Coronary artery (tissue), 2 donors: ENCODE data around the gene ZNF440.
"Not testable (repeated sequence)": the region's sequence is repeated elsewhere in the genome, so short reads cannot be mapped to it uniquely, and the experiment has no call there.

Source experiments
- DNase-seq: peaks from one replicate; pipeline ENCODE4 v3.0.0-alpha.2; 2017; ENCODE audit warnings: low spot score
- H3K27ac ChIP-seq, 2 donors: fragments of 200-600 bp; sonication (generic); one replicate each; pipeline ENCODE4 v1.5.1; 2016 to 2019
- H3K4me3 ChIP-seq: fragments of 200-600 bp; sonication (generic); 2 replicates; pipeline ENCODE4 v1.5.1; 2016; ENCODE audit warnings: mild to moderate bottlenecking, moderate library complexity
- TF ChIP-seq, protein P1 (sequence below): fragments of 200-600 bp; sonication (generic); IDR thresholded peaks from one replicate; pipeline ENCODE4 v1.5.1; 2019; ENCODE audit warnings: antibody characterized with exemption

The ZNF440 gene

GRCh38 chr19:11832253-11832912, 18.3 kb downstream of the ZNF440 start:
- no peak overlapping the region for H3K27ac ChIP-seq
- TF ChIP-seq, protein P1, sequence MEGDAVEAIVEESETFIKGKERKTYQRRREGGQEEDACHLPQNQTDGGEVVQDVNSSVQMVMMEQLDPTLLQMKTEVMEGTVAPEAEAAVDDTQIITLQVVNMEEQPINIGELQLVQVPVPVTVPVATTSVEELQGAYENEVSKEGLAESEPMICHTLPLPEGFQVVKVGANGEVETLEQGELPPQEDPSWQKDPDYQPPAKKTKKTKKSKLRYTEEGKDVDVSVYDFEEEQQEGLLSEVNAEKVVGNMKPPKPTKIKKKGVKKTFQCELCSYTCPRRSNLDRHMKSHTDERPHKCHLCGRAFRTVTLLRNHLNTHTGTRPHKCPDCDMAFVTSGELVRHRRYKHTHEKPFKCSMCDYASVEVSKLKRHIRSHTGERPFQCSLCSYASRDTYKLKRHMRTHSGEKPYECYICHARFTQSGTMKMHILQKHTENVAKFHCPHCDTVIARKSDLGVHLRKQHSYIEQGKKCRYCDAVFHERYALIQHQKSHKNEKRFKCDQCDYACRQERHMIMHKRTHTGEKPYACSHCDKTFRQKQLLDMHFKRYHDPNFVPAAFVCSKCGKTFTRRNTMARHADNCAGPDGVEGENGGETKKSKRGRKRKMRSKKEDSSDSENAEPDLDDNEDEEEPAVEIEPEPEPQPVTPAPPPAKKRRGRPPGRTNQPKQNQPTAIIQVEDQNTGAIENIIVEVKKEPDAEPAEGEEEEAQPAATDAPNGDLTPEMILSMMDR = no peak
- no peak for DNase-seq
- H3K4me3 ChIP-seq = peak overlapping the region; percentile 22

DNA sequence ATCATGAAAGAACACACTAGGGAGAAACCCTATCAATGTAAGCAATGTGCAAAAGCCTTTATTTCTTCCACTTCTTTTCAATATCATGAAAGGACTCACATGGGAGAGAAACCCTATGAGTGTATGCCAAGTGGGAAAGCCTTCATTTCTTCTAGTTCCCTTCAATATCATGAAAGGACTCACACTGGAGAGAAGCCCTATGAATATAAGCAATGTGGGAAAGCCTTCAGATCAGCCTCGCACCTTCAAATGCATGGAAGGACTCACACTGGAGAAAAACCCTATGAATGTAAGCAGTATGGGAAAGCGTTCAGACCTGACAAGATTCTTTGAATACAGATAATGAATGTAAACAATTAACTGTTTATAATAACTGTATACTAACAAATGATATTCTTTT, 19.5 kb downstream of the ZNF440 start:
- Histone ChIP-seq H3K27ac (no peak overlapping the region), H3K4me3 (peak overlapping the region; percentile 0)
- no peak for DNase-seq
- TF ChIP-seq, protein P1 = no peak

- H3K27ac ChIP-seq = not testable (repeated sequence)
Measured at GRCh38 chr19:11835626-11836066, 21.6 kb downstream of the ZNF440 start.

GRCh38 chr19:11843722-11844121, 29.6 kb downstream of the ZNF440 start:
- H3K27ac ChIP-seq = no peak overlapping the region
- no peak for DNase-seq
- TF ChIP-seq, protein P1 = no peak

More at GRCh38 chr19:11835626-11836066, 21.6 kb downstream of the ZNF440 start:
- not testable (repeated sequence) for DNase-seq, H3K4me3 ChIP-seq

DNA sequence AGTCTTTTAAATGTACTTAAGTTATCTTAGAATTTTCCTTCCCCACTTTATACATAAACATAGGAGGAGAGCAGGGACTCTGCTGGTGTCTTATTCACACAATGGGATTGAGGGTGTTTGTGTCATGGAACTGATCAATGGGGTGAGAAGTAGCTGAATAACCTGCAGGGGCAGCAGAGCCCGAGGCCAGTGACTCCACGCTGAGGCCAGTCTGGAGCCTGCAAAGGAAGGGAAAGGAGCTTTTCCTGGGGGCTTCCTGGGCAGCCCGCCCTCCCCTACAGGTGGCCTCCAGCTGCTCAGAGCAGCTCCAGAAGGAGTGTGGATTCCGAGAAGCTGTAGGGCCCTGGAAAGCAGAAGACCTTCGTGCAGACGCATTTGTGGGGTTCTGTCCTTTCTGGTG, 33.5 kb downstream of the ZNF440 start:
- H3K4me3 ChIP-seq, H3K27ac ChIP-seq, DNase-seq: not testable (repeated sequence)

More at GRCh38 chr19:11843722-11844121, 29.6 kb downstream of the ZNF440 start:
- H3K4me3 ChIP-seq = no peak overlapping the region

DNA sequence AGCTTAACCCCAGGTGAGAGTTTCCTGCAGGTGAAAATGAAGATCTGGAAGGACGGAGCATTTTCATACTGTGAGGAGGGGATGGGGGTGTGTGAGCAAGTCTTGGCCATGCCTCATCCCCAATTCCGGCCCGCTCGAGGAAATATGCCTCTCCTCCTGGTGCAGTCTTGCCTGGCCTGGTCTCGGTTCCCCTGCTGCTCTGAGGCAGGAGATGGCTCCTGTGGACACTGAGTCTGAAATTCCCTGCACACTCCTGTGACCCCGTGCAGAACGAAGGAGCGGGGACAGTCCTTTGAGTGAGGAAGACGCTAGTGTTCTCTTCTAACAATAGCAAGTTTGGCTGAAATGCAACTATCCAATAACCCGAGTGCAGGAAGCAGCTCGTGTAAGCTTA, 34.1 kb downstream of the ZNF440 start:
- TF ChIP-seq, protein P1 = no peak
- peak overlapping the region; percentile 60 to 82 for H3K27ac ChIP-seq
- H3K4me3 ChIP-seq = peak overlapping the region; percentile 79
- DNase-seq = no peak

- Histone ChIP-seq H3K27ac (peak within 1 kb of the TSS; percentile 60 to 82), H3K4me3 (peak within 1 kb of the TSS; percentile 79)
- DNase-seq = peak; percentile 92
- TF ChIP-seq, protein P1 = no peak
Measured at GRCh38 chr19:11848594-11849469, 34.8 kb downstream of the ZNF440 start, which contains the start of gene ZNF439. ZNF439 (plus strand) TSS chr19:11848726; CDS start chr19:11848868, 142 bp downstream.

- H3K27ac ChIP-seq, DNase-seq, H3K4me3 ChIP-seq: not testable (repeated sequence)
Measured at GRCh38 chr19:11850289-11850688, 36.2 kb downstream of the ZNF440 start.
